Left ventricle myocardium superior (tissue), 1 donor: ENCODE results near the gene NUP188. TPM values are rescaled to one million over a fixed set of nuclear protein-coding genes. Genes with fewer than 3 reads are reported as not detected.

Experiments used
- ATAC-seq: fragments of 200-7000 bp; cut with Tn5 transposase; one replicate; pipeline ENCODE4 v1.9.1; 2020; ENCODE audit warnings: mild to moderate bottlenecking, moderate library complexity
- DNase-seq: peaks from one replicate; pipeline ENCODE4 v3.0.0-alpha.2; 2020
- intact Hi-C: fragments of 100-400 bp; cut with micrococcal nuclease; formaldehyde crosslinking; loops from one replicate; pipeline ENCODE4 v1.11.0; 2022
- total RNA-seq: library from RNA; stranded (reverse); fragmentation: NEBNext Ultra II Directional; extraction: Animal tissue kit (Norgen Biotek cat#: 25700); gene quantifications from one replicate; pipeline ENCODE4 v1.2.1, GENCODE V29; 2021
- donor health status: DM: no; HTN: yes; CAD: no; lungs with severe emphysema.

Gene NUP188
- total RNA-seq, 1 donor from 2014 or later: 17.4 TPM

- intact Hi-C loops: no loop called here
- DNase-seq (no peak), ATAC-seq (no peak)
Observed at GRCh38 chr9:129042016-129042415, 94.5 kb downstream of the NUP188 start.

- intact Hi-C loops: no loop called here
- ATAC-seq (peak; percentile 94), DNase-seq (peak; percentile 93)
Observed at GRCh38 chr9:129052592-129052991, 105.1 kb downstream of the NUP188 start.

DNA sequence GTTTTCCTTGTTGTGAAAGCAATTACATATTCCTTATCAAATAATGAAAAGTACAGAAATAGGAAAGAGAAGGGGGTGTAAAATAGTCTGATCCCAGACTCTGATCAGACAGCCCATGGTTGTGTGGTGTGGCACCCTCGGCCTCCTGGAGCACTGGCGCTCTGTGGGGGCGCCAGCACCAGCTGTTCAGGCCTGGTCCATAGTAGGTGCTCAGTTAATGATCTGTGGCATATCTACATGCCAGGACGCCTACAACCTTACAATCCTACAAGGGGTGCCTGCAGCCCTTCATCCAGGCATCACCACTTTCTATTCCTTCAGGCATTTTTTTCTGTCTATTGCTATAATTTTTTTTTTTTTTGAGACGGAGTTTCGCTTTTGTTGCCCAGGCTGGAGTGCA lies 105.5 kb downstream of the NUP188 start:
- no peak for DNase-seq
- intact Hi-C loops: no loop called here
- ATAC-seq: peak; percentile 28

DNA sequence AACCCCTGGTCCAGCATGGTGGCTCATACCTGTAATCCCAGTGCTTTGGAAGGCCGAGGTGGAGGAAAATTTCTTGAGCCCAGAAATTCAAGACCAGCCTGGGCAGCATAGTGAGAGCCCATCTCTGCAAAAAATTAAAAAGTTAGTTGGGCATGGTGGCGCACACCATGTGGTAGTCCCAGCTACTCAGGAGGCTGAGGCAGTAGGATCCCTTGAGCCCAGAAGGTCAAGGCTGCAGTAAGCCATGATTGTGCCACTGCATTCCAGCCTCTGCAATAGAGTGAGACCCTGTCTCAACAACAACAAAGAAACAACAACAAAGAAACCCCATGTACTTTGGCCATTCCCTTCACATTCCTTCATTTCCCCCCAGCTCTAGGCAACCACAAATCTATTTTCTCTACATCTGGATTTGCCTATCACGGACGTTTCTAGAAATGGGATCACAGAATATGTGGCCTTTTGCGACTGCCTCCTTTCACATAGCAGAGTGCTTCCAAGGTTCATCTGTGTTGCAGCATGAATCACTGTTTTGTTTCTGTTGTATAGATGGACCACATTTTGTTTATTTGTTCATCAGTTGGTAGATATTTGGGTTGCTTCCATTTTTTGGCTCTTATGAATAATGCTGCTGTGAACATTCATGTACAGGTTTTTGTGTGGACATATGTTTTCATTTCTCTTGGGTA lies 106.8 kb downstream of the NUP188 start:
- DNase-seq (no peak), ATAC-seq (no peak)
- intact Hi-C loops: no loop called here

Other genes with a start within 250 kb of the NUP188 start
- 5.9 TPM for gene PKN3, start 245.2 kb upstream of the NUP188 start, total RNA-seq
- gene ZDHHC12, start 223.6 kb upstream of the NUP188 start, total RNA-seq: 5.7 TPM
- 58.5 TPM for gene ZER1, start 175.8 kb upstream of the NUP188 start, total RNA-seq
- gene TBC1D13, start 160.4 kb upstream of the NUP188 start, total RNA-seq: 19.9 TPM
- 88.5 TPM for gene ENDOG, start 129.2 kb upstream of the NUP188 start, total RNA-seq
- 13.5 TPM for gene SPOUT1, start 117.9 kb upstream of the NUP188 start, total RNA-seq
- gene KYAT1, start 65.7 kb upstream of the NUP188 start, total RNA-seq: 16.6 TPM
- 21.6 TPM for gene LRRC8A, start 65.6 kb upstream of the NUP188 start, total RNA-seq
- 39.7 TPM for gene PHYHD1, start 26.7 kb upstream of the NUP188 start, total RNA-seq
- gene DOLK, start 96 bp upstream of the NUP188 start, total RNA-seq: 8.0 TPM
- 35.3 TPM for gene SH3GLB2, start 80.6 kb downstream of the NUP188 start, total RNA-seq
- 39.0 TPM for gene MIGA2, start 88.9 kb downstream of the NUP188 start, total RNA-seq
- 5.2 TPM for gene DOLPP1, start 133.4 kb downstream of the NUP188 start, total RNA-seq
- 94.6 TPM for gene CRAT, start 163.1 kb downstream of the NUP188 start, total RNA-seq
- 186 TPM for gene PTPA, start 163.7 kb downstream of the NUP188 start, total RNA-seq
- gene IER5L, start 230.6 kb downstream of the NUP188 start, total RNA-seq: 3.5 TPM